GM19238 (cell line): ENCODE results near the gene RAB3B.
"Not testable (repeated sequence)": the region's sequence is repeated elsewhere in the genome, so short reads cannot be mapped to it uniquely, and the experiment has no call there.

Source experiments
- DNase-seq: peaks from one replicate; pipeline ENCODE4 v3.0.0; 2011; ENCODE audit warnings: low spot score; ENCODE audit not compliant: insufficient read length

RAB3B gene

DNA sequence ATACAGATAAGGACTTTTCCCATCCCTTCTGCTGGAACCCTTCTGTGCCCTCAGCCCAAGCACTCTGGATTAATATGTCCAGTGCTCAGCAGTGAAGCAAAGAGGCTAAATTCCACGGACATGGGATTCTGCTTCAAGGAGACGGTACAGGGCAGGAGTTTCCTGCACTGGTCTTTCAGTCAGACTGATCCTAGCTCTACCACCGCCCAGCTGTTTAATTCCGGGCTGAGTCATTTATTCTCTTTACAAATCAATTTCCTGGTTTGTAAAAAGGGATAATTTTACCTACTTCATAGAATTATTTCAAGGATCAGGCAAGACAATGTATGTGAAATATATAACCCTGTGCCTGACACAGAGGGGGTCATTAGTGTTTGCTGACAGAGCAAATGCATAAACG, 70.4 kb downstream of the RAB3B start:
- DNase-seq = no peak

DNA sequence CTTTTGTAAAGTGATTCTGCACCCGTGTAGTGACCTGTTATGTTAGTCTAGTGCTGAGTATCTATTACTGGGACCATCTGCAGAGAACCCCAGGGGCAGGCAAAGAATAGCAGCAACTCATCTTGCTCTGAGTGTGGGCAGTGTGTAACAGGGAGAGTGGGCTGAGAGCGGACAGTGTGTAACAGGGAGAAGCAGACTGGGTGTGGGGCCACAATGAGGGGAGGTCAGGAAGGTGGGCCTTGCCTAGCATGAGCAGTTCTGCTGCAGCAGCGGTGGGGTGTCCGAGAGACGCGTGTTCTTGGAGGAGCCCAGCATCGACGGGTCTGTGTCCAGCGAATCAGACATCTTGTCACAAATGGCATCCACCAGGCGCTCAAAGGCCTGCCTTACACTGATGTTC, 70.8 kb downstream of the RAB3B start:
- no peak for DNase-seq

DNA sequence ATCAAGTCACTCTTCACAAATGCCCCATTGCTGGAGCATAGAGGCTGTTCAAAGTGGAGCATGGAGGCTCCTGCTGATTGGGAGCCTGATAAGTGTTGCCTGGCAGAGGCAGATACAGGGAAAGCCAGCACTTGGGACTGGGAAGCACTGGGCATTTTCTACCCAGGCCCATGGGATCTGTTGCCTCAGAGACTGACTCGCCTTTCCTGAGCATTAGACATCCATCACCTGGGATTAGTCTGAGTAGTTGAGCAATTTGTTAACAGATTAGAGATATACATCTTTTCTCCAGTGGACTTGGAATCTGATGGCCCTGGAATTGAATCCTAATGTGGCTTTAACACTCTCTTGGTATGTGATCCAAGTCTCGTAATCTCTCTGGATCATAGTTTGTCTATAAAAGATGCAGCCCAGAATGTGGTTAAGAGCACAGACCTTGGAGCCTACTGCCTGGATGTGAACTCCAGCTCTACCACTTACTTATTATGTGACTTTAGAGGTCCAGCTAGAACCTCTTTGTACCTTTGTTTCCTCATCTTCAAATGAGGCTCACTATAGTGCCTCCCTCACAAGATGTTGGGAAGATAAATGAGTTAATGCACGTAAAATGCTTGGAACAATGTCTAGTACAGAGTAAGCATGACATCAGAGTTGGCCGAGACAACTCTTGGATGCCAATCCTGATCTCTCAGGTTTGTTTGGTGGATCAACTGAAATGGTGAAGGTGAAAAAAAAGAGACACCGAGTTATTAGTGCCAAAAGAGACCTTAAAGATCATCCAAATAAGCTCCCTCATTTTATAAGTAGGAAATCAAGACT, 73.7 kb downstream of the RAB3B start:
- no peak for DNase-seq

DNA sequence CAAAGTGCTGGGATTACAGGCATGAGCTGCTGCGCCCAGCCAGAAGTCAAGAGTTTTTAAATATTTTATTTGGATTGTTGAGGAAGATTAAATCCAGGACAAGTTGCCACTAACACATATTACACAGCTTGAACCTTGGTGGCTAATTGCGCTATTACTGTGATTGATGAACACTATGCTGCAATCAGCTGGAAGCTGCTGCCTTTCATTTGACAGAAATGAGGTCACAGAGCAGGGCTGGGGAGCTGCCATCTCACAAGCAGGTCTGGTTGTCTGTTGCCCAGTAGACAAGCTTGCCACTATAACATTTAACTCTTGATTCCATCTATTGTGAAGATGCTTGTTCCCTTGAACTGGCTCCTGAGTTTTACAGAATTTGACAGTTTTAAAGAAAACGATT, 74.5 kb downstream of the RAB3B start:
- no peak for DNase-seq

DNA sequence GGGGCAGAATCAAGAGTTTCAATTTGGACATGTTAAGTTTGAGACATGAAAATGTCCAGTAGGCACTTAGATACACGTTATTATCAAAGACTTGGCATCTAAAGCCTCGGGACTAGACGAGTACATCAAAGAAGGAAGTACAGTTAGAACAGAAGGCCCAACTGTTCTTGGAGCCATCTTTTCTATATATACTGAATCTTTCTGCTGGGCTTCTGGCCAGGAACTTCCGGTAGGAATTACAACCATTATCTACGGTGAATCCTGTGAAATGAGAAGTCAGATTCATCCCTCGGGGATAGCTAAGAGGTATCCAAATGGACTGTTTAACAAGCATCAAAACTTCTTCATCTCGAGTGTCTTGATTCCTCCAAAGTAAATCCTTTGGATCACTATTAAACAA, 77.6 kb downstream of the RAB3B start:
- DNase-seq = no peak

DNA sequence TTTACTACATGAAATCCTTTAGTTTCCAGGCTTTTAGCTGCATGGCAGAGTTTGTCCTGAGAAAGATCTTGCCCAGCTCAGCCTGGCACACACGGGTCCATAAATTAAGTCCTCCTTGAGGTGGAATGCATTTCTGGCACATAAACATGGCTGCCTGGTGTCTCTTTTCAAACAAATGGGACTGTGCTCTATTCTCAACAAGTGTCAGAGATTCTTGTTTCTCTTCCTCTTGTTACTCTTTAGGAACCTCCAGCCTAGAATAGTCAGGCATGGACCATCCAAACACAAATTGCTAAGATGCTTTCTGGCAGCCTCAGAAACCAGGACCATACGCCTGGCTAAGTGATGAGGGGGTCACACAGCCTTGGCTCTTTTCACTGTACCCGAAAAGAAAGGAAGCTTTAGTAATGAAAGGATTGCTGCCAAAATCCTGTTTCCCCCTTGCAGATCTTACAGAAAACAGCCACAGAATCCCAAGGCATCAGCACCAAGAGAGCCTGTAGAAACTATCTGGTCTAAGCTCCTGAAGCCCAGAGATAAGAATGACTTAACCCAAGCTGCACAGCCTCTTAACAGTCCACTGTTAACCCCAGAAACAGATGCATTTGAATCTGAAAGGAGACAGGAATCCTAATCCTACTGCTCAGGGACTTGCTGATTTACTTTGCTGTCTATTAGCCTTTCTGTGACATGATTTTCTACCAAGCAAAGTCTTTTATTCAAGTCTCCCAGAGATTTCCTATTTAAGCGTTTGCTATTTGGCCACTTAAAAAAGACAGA, 80.1 kb downstream of the RAB3B start:
- DNase-seq = no peak

DNA sequence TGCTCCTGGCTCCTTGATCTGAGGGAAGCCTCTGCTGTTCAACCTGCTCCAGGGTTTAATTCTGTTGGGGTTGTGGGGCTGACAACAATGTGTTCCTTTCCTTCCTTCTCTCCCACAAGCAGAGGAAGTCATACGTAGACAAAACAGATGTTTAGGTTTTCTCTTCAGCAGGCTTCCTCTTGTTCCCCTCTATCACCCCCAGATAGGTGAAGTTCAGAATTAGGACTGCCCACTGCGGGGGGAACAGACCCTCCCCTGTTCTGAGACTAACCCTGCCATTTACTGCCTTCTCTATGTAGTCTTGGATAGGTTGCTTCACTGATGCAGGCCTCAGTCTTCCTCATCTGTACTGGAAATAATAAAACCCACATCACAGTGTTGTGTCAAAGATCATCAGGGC, 82.0 kb downstream of the RAB3B start:
- no peak for DNase-seq

DNA sequence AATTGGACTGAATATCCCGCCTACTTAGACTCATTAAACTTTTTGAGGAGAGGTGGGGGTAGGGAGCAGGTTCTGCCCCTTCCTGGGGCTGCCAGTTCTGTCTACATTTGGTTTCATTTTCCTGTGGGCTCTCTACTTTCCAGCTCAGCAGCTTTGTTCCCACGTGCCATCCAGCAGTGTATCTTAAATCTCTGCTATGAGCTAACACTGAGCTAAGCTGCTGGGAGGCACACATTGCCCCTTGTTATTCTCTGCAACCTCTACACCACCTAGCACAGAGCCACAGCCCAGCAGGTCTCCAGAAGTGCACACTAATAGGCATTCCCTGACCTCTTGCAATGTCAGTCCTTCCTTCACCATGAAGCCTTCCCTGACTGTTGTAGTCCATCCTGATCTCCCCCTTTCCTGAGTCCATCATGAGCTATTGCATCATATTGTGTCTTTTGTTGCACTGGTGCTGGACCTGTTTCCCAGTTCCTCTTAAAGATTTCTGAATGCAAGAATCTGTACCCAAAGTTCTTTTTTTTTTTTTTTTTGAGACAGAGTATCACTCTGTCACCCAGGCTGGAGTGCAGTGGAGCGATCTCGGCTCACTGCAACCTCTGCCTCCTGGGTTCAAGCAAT, 83.3 kb downstream of the RAB3B start:
- DNase-seq = no peak

DNA sequence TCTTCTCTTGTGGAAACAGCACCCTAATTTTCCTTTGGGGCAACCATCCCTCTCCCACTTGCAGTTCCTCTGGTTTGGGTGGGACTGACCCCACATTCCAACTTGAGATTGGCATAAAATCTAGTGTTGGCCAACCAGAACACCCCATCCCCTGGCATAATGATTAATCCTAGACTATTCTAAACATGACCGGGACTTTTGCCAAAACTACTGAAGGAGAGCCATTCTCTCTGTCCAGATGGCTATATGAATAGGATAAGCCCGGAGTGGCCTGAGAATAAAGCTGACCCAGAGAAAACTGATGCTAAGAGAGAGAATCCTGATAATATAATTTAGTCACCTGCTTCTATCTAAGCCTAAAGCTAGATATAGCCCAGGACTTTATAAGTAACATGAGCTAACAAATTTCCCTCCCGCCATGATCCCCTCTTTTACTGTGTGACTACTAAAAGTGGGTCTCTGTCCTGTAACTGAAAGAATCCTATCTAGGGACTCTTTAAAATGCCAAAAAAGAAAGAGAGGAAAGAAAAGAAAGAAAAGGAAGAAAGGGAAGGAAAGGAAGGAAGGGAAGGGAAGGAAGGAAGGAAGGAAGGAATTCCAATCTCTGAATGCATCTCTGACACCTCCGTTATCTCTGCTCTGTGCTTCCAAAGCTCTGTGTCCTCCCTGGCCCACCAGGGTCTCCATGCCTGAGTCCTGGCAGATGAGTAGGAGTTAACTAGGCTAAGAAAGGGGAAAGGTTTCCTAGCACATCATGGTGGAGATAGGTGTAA, 84.0 kb downstream of the RAB3B start:
- DNase-seq = no peak

DNA sequence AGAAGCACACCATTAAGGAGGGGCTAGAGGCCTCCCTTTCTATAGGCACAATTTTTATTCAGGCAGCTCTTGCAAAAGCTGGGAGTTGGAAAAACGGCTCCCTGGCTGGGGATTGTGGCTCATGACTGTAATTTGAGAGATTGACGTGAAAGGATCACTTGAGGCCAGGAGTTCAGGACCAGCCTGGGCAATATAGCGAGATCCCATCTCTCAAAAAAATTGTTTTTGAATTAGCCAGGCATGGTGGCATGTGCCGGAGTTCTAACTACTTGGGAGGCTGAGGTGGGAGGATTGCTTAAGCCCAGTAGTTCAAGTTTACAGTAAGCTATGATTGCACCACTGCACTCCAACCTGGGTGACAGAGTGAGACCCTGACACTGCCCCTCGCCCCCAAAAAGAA, 88.0 kb downstream of the RAB3B start:
- DNase-seq = no peak

DNA sequence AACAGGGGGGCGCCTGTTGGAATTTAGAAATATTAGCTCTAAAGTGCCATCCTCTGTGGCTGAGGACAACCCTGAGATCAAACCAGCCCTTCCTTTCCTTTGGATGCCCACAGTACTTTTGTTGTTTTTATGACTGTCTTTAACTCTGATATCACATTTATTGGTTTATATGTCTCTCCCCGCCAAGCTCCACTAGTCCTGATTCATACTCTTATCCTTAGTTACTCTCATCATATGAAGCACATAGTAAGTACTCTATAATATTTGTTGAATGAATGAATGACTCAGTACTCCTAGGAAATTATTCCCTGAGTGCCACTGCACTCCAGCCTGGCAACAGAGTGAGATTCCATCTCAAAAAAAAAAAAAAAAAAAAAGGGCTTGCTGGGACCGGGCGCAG, 89.3 kb downstream of the RAB3B start:
- no peak for DNase-seq

DNA sequence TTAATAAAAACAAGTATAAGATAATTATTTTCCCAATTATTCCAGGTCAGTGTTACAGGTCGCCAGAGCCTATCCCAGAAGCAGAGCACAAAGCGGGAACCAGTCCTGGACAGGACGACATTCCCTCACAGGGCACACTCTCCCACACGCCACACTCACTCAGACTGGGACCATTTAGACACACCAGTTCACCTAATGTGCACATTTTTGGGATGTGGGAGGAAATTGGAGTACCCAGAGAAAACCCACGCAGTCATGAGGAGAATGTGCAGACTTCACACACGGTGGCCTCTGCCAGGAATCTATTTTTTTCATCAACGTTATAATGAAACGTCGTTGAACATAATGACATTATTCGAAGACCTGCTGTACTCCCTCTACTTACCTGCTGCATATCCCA, 91.5 kb downstream of the RAB3B start:
- DNase-seq = no peak

DNA sequence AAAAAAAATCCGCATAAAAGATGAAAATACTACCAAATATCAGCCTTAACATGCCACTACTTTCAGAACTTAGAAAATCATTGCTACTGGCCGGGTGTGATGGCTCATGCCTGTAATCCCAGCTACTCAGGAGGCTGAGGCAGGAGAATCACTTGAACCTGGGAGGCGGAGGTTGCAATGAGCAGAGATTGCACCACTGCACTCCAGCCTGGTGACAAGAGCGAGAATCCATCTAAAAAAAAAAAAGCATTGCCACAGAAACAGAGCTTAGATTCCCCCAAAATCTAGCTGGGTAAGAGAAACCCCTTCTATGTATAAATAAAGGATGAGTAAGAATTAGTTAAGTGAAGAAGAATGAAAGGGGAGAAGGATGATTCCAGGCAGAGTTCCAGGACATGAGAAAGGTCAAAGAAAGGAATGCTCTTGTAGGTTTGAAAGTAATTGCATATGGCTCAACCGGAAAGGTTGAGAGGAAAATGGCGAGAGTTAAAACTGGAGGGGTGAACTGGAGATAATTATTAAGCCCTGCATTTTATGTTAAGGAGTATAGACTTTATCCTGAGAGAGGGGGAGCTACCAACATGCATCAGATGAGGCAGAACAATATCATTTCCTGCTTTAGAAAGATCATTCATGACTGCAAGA, 92.3 kb downstream of the RAB3B start:
- DNase-seq = no peak

DNA sequence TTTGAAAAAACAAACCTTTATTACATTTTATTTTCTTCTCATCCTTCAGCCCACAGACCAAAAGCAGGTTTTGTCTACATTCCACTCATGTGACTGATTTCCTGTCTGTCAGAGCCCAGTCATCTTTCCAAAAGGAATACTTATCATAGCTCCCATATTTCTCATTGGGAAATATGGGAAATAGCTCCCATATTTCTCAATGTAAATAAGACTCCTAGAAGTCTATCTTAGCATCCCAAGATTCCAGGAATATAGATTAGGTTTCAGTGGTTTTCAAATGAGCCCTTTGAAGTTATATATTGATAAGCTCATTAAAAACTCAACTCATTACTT, 92.8 kb downstream of the RAB3B start:
- no peak for DNase-seq

DNA sequence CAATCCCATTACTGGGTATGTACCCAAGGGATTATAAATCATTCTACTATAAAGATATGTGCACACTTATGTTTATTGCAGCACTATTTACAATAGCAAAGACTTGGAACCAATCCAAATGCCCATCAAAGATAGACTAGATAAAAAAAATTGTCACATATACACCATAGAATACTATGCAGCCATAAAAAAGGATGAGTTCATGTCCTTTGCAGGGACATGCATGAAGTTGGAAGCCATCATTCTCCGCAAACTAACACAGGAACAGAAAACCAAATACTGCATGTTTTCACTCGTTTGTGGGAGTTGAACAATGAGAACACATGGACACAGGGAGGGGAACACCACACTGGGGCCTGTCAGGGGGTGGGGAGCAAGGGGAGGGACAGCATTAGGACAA, 95.8 kb downstream of the RAB3B start:
- not testable (repeated sequence) for DNase-seq

DNA sequence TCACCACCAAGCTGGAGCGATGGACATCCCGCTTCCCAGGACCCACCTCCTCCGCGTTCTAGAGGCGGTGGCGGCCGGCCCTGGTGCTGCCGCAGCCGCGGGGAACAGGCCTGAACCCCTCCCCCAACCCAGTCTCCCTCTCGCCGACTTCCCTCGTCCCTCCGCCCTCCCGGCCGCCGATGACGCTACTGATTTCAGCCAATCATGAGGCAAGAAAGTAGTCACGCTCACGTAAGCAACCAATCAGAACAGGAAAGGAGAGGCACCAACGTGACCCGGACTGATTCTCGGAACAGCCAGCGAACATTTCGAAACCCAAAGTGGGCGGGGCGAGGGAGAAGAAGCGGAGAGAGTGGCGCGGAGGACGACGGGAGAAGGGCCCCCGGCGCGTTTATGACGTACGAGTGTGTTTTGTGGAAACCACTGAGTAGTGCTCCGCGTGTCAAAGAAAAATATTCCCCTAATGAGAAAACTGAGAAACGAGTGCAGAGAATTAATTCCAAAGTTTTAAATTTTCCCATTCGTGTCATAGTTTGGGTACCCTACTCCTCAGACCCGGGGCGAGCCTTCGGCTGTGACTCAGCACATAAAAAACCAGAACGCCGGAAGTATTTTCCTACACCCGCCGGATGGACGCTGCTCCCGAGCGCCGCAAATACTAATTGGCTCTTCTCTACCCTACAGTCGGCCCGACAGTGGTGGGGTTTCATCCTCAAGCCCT, 111.7 kb downstream of the RAB3B start, which contains the start of gene NRDC:
Gene NRDC, minus strand, starts transcription at position 112 of the 721 bp plus-strand sequence. CDS start 112 bp downstream, outside the sequence.
- DNase-seq = peak; percentile 81

DNA sequence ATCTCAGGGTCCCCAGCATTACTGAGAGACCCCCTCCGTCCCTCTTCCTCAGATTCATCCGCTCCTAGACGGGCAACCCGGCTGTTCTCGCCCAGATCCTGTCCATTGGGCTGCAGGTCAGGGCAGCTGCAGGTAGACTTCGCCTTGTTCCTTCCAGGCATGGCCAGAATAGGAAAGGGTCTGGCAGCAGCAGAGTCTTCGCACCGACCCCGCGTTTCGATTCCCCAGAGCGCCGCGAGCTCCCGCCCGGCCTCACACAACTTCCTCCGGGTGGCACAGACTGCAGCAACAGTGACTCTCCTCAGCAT, 112.2 kb downstream of the RAB3B start:
- no peak for DNase-seq

DNA sequence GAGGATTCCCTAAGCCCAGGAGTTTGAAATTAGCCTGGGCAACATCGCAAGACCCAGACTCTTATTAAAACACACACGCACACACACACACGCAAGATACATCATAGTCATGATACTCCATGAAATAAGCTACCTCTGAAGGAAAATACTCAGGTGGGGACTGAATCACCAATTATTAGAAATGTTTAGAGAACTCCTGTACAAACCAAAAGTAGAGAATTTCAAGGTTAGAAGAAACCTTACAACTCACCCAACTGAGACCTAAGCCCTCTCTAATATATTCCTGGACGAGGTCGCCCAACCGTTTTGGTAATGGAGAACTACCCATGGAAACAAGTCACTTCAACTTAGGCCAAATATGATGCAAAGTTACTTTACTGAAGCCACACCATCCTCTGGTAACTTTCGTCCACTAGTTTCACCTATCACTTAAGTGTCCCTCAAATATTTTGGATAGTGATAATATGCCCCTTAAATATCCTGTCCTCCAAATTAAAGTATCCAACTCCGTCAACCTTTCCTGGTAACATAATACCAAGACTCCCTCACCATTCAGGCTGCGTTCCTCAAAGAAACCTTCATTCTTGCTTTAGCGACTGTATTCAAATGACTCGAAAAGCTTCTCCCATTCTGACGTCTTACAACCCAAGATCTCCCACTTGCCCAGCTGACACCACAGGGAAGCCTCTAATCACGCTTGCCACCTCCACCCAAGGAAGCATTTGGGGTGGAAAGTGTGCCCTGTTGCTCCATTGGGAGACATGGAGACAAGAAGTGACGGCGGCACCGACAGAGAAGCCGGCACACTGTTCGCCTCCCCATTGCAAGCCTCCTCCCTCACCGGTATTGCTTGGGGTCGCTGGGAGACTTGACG, 112.8 kb downstream of the RAB3B start:
- DNase-seq = no peak

DNA sequence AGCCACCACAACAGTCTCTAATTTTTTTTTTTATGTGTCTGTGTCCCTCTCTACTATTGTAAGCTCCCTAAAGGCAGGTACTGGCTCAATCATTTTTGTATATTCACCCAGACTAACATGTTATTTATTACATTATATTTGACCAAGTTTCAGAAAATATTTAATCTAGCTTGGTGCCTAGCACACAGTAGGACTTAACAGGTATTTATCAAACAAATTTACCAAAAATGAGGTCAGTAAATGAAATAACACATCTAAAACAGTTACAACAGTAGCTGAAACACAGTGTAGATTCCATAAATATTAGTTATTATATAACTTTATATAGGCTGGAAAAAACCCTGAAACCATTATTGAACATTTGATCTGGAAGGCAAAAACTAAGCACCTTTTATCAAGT, 114.7 kb downstream of the RAB3B start:
- no peak for DNase-seq

DNA sequence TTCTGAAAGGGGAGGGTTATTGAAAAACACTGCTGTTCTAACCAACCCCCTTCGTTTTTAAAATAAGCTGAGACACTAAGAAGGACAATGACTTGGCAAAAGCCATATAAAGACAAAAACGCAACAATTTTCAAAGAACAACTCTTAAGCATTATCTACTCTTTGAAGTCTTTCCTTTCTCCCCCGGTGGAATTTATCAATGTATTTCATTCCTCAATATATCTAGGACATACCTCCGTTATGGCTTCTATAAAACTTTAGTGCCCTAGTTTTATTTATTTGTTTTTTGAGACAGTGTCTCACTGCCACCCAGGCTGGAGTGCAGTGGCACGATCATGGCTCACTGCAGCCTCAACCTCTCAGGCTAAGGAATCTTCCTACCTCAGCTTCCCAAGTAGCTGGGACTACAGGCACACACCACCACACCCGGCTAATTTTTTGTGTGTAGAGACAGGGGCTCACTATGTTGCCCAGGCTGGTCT, 115.2 kb downstream of the RAB3B start:
- DNase-seq = no peak
